ENCODE measurements around the gene RANBP3.

- no peak for TF ChIP-seq CTCF (IDR thresholded peaks at IDR 0.05)
- no peak for TF ChIP-seq MEF2A (IDR thresholded peaks at IDR 0.05; ENCODE audit: borderline replicate concordance, low read depth)
- TF ChIP-seq RFX5 (IDR thresholded peaks at IDR 0.05; ENCODE audit: low read length): no peak
- no peak for TF ChIP-seq RAD21 (IDR thresholded peaks at IDR 0.05; ENCODE audit: low read length)
- TF ChIP-seq USF2 (IDR thresholded peaks at IDR 0.05; ENCODE audit: borderline replicate concordance, low read depth, low read length): no peak
- TF ChIP-seq JUND (IDR thresholded peaks at IDR 0.05): no peak
- TF ChIP-seq PBX3 (IDR thresholded peaks at IDR 0.05): no peak
- no peak for TF ChIP-seq MXI1 (IDR thresholded peaks at IDR 0.05; ENCODE audit: low read depth, low read length)
- TF ChIP-seq EZH2phosphoT487 (IDR thresholded peaks at IDR 0.05; ENCODE audit: borderline replicate concordance, low read depth): no peak
- no peak for TF ChIP-seq CHD2 (IDR thresholded peaks at IDR 0.05; ENCODE audit: low read length, partially characterized antibody)
- TF ChIP-seq IRF3 (IDR thresholded peaks at IDR 0.05; ENCODE audit: low read depth, low read length): no peak
- no peak for TF ChIP-seq SMC3 (IDR thresholded peaks at IDR 0.05; ENCODE audit: low read depth, low read length)
Measured at GRCh38 chr19:5900976-5901375, 77.0 kb downstream of the RANBP3 start.
